Neural progenitor cell (in vitro differentiated cells): Measurements from ENCODE around the gene METTL6.

ENCODE experiments used
- EZH2 ChIP-seq: fragments of 200-600 bp; sonication (generic); IDR thresholded peaks from 2 replicates; pipeline ENCODE4 v1.6.1; 2017; ENCODE audit warnings: antibody characterized with exemption, mild to moderate bottlenecking, moderate library complexity
- TF ChIP-seq, protein P1 (sequence below): fragments of 200-600 bp; sonication (generic); IDR thresholded peaks from 2 replicates; pipeline ENCODE4 v1.5.1; 2017; ENCODE audit warnings: antibody characterized with exemption, mild to moderate bottlenecking

DNA sequence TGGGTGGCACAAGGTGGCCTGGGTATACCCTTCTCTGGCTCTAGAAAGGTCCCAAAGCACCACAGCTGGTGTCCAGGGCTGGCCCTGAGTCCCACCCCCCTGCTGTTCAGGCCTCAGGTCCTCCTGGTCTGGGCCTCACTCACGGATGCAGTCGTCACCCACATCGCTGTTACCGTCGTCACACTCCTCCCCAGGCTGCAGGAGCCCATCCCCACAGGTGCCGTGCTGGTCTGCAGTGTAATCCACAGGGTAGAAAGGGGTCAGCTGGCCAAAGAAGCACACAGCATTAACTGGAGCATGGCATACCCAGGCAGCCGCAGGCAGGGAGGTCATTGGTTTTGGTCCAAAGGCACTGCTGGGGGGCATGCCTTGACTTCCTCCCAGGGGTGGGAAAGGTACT is 28.4 kb upstream of the METTL6 start:
- no peak for TF ChIP-seq EZH2
- TF ChIP-seq, protein P1, sequence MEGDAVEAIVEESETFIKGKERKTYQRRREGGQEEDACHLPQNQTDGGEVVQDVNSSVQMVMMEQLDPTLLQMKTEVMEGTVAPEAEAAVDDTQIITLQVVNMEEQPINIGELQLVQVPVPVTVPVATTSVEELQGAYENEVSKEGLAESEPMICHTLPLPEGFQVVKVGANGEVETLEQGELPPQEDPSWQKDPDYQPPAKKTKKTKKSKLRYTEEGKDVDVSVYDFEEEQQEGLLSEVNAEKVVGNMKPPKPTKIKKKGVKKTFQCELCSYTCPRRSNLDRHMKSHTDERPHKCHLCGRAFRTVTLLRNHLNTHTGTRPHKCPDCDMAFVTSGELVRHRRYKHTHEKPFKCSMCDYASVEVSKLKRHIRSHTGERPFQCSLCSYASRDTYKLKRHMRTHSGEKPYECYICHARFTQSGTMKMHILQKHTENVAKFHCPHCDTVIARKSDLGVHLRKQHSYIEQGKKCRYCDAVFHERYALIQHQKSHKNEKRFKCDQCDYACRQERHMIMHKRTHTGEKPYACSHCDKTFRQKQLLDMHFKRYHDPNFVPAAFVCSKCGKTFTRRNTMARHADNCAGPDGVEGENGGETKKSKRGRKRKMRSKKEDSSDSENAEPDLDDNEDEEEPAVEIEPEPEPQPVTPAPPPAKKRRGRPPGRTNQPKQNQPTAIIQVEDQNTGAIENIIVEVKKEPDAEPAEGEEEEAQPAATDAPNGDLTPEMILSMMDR = no peak
